ENCODE results near the gene MAP2K6. TPM values are rescaled to one million over a fixed set of nuclear protein-coding genes. Genes with fewer than 3 reads are reported as not detected.

Gene MAP2K6
- total RNA-seq, 1 donor from 2014 or later, result 10.1 TPM

DNA sequence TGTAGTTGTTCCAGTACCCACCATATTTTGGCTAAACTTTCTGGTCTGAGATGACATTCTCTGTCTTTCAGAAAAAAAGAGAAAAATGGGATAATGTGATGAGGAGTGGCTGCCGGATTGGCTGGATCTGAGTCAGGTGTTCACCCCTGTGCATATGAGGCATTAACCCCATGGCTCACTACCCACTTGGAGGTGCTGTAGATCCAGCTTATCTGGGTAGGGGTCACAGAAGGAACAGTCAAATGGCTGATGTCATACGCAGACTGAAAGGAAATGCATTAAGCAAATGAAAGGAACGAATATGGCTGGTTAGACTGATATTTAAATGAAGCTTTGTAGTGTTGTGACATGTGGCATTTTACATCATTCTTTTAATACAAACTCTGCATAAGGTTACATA lies 17.3 kb downstream of the MAP2K6 start:
- H3K9me3 ChIP-seq (ENCODE audit: insufficient read depth, low read depth, low read length), result no peaks in the 10 kb centered on the region
- no peaks in the 10 kb centered on the region for H4K20me1 ChIP-seq (ENCODE audit: insufficient read depth, low read length)
- DNase-seq (ENCODE audit: low read depth) (no peak), FAIRE-seq (peak; percentile 23)
- H2AFZ ChIP-seq (ENCODE audit: low read depth, low read length), result no peak overlapping the region
- no peak overlapping the region for H3K4me3 ChIP-seq (ENCODE audit: insufficient read depth, low read depth, low read length)
- H3K27me3 Mint-ChIP-seq (ENCODE audit: low read depth, unreplicated experiment), result no peaks in the 10 kb centered on the region
- no peak overlapping the region for H3K9ac ChIP-seq (ENCODE audit: low read length)
- H3K4me1 Mint-ChIP-seq (ENCODE audit: low read depth, unreplicated experiment), result peaks cover 10% of the 10 kb centered on the region
- no peak overlapping the region for H3K4me2 ChIP-seq (ENCODE audit: low read length)
- no peaks in the 10 kb centered on the region for H3K79me2 ChIP-seq (ENCODE audit: insufficient read depth, low read length)
- H3K27ac ChIP-seq (ENCODE audit: low read depth, low read length), result no peak overlapping the region
- H3K4me3 Mint-ChIP-seq (ENCODE audit: unreplicated experiment), result no peak overlapping the region
- H3K36me3 ChIP-seq (ENCODE audit: insufficient read depth, low read length), result no peaks in the 10 kb centered on the region
- H3K36me3 Mint-ChIP-seq (ENCODE audit: low read depth, unreplicated experiment), result no peaks in the 10 kb centered on the region
- no peak overlapping the region for H3K27ac Mint-ChIP-seq (ENCODE audit: unreplicated experiment)
- no peaks in the 10 kb centered on the region for H3K4me1 ChIP-seq (ENCODE audit: insufficient read depth, low read length)
- TF ChIP-seq CTCF (IDR thresholded peaks at IDR 0.05; ENCODE audit: insufficient read depth, low read depth, low read length) (no peak), EZH2 (IDR thresholded peaks at IDR 0.05; ENCODE audit: insufficient read depth, low read length) (no peak)
- no peaks in the 10 kb centered on the region for H3K9me3 Mint-ChIP-seq (ENCODE audit: unreplicated experiment)
- H3K27me3 ChIP-seq (ENCODE audit: insufficient read depth, low read length), result no peaks in the 10 kb centered on the region

DNA sequence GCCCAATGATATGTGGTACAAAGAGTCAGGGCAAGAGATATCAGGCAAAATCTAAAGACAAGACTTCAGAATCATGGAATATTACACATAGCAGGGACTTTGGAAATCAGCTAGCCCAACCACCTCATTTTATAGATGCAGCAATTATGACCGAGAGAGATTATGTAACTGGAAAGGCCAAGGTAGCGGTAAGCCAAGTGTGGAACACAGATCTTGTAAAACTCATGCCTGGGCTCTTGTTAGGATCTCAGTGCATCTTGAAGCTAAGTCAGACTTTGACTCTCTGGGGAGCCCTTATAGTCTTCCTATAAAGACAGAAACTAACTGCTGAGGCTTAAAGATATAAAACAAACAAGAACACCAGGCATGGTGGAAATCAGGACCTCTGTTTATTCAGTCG lies 18.6 kb downstream of the MAP2K6 start:
- no peak for FAIRE-seq
- Mint-ChIP-seq H3K27me3 (ENCODE audit: low read depth, unreplicated experiment) (no peaks in the 10 kb centered on the region), H3K36me3 (ENCODE audit: low read depth, unreplicated experiment) (no peaks in the 10 kb centered on the region), H3K4me3 (ENCODE audit: unreplicated experiment) (no peak overlapping the region), H3K9me3 (ENCODE audit: unreplicated experiment) (no peaks in the 10 kb centered on the region), H3K4me1 (ENCODE audit: low read depth, unreplicated experiment) (peaks cover 10% of the 10 kb centered on the region), H3K27ac (ENCODE audit: unreplicated experiment) (no peak overlapping the region)
- H3K27ac ChIP-seq (ENCODE audit: low read depth, low read length), result no peak overlapping the region
- no peak for DNase-seq (ENCODE audit: low read depth)
- no peak overlapping the region for H3K9ac ChIP-seq (ENCODE audit: low read length)
- no peak overlapping the region for H3K4me2 ChIP-seq (ENCODE audit: low read length)
- no peaks in the 10 kb centered on the region for H3K4me1 ChIP-seq (ENCODE audit: insufficient read depth, low read length)
- H3K9me3 ChIP-seq (ENCODE audit: insufficient read depth, low read depth, low read length), result no peaks in the 10 kb centered on the region
- H3K27me3 ChIP-seq (ENCODE audit: insufficient read depth, low read length), result no peaks in the 10 kb centered on the region
- H3K79me2 ChIP-seq (ENCODE audit: insufficient read depth, low read length), result no peaks in the 10 kb centered on the region
- no peak overlapping the region for H3K4me3 ChIP-seq (ENCODE audit: insufficient read depth, low read depth, low read length)
- no peak for TF ChIP-seq EZH2 (IDR thresholded peaks at IDR 0.05; ENCODE audit: insufficient read depth, low read length)
- no peak for TF ChIP-seq CTCF (IDR thresholded peaks at IDR 0.05; ENCODE audit: insufficient read depth, low read depth, low read length)
- H4K20me1 ChIP-seq (ENCODE audit: insufficient read depth, low read length), result no peaks in the 10 kb centered on the region
- H3K36me3 ChIP-seq (ENCODE audit: insufficient read depth, low read length), result no peaks in the 10 kb centered on the region
- no peak overlapping the region for H2AFZ ChIP-seq (ENCODE audit: low read depth, low read length)

- Histone ChIP-seq H3K4me2 (ENCODE audit: low read length) (no peak overlapping the region), H3K4me1 (ENCODE audit: insufficient read depth, low read length) (no peaks in the 10 kb centered on the region), H2AFZ (ENCODE audit: low read depth, low read length) (no peak overlapping the region), H3K36me3 (ENCODE audit: insufficient read depth, low read length) (no peaks in the 10 kb centered on the region), H3K4me3 (ENCODE audit: insufficient read depth, low read depth, low read length) (no peak overlapping the region), H3K9ac (ENCODE audit: low read length) (no peak overlapping the region), H3K27ac (ENCODE audit: low read depth, low read length) (no peak overlapping the region), H3K79me2 (ENCODE audit: insufficient read depth, low read length) (no peaks in the 10 kb centered on the region), H3K9me3 (ENCODE audit: insufficient read depth, low read depth, low read length) (no peaks in the 10 kb centered on the region), H4K20me1 (ENCODE audit: insufficient read depth, low read length) (no peaks in the 10 kb centered on the region), H3K27me3 (ENCODE audit: insufficient read depth, low read length) (no peaks in the 10 kb centered on the region)
- FAIRE-seq (no peak), DNase-seq (ENCODE audit: low read depth) (peak; percentile 51)
- no peaks in the 10 kb centered on the region for H3K36me3 Mint-ChIP-seq (ENCODE audit: low read depth, unreplicated experiment)
- H3K4me3 Mint-ChIP-seq (ENCODE audit: unreplicated experiment), result no peak overlapping the region
- no peak for TF ChIP-seq EZH2 (IDR thresholded peaks at IDR 0.05; ENCODE audit: insufficient read depth, low read length)
- no peak for TF ChIP-seq CTCF (IDR thresholded peaks at IDR 0.05; ENCODE audit: insufficient read depth, low read depth, low read length)
- H3K27ac Mint-ChIP-seq (ENCODE audit: unreplicated experiment), result no peak overlapping the region
- H3K4me1 Mint-ChIP-seq (ENCODE audit: low read depth, unreplicated experiment), result peaks cover 10% of the 10 kb centered on the region
- no peaks in the 10 kb centered on the region for H3K9me3 Mint-ChIP-seq (ENCODE audit: unreplicated experiment)
- H3K27me3 Mint-ChIP-seq (ENCODE audit: low read depth, unreplicated experiment), result no peaks in the 10 kb centered on the region
Observed at GRCh38 chr17:69434164-69434579, 19.7 kb downstream of the MAP2K6 start.

Measured in astrocyte (in vitro differentiated cells and primary cell).